Skeletal muscle tissue (tissue), 4 donors: ENCODE results near the gene RWDD3. TPM values are rescaled to one million over a fixed set of nuclear protein-coding genes. Genes with fewer than 3 reads are reported as not detected.

Experiments used
- H3K27ac ChIP-seq: one replicate; pipeline ENCODE4 v1.7.0; 2013; ENCODE audit warnings: mild to moderate bottlenecking, low read depth, low read length, inconsistent platforms
- H3K27me3 ChIP-seq, 3 donors: one replicate each; pipeline ENCODE4 v1.7.0; 2013; ENCODE audit warnings: low read length in 3 of 3; ENCODE audit not compliant: control insufficient read depth in 3 of 3, insufficient read depth in 3 of 3
- H3K36me3 ChIP-seq, 3 donors: one replicate each; pipeline ENCODE4 v1.7.0; 2013; ENCODE audit warnings: low read length in 3 of 3; ENCODE audit not compliant: control insufficient read depth in 3 of 3, insufficient read depth in 3 of 3
- H3K4me1 ChIP-seq, 3 donors: one replicate each; pipeline ENCODE4 v1.7.0; 2013; ENCODE audit warnings: low read length in 3 of 3, mild to moderate bottlenecking in 3 of 3; ENCODE audit not compliant: control insufficient read depth in 3 of 3, insufficient read depth in 3 of 3
- H3K4me3 ChIP-seq, 3 donors: one replicate each; pipeline ENCODE4 v1.7.0; 2013; ENCODE audit warnings: low read length in 3 of 3
- H3K9ac ChIP-seq, 3 donors: one replicate each; pipeline ENCODE4 v1.7.0; 2013; ENCODE audit warnings: low read length in 3 of 3, mild to moderate bottlenecking in 3 of 3, moderate library complexity in 2 of 3, low read depth in 1 of 3
- H3K9me3 ChIP-seq, 3 donors: one replicate each; pipeline ENCODE4 v1.7.0; 2013; ENCODE audit warnings: low read length in 3 of 3; ENCODE audit not compliant: control insufficient read depth in 3 of 3
- total RNA-seq: library from RNA; depleted of rRNA; stranded (reverse); fragments of >200 nt; gene quantifications from one replicate; pipeline ENCODE4 v1.2.3, GENCODE V29; 2014
- donor health status: Osteomylitis.

The RWDD3 gene
- total RNA-seq: 12.0 TPM

- H3K9ac ChIP-seq: peak within 1 kb of the TSS; percentile 82 to 93 (median 89)
- peaks cover 18 to 24% (median 22%) of the 10 kb centered on the region in 3 donors for H3K4me1 ChIP-seq
- peak within 1 kb of the TSS; percentile 82 for H3K27ac ChIP-seq
- H3K4me3 ChIP-seq: peak within 1 kb of the TSS; percentile 87 to 94 (median 88)
- H3K27me3 ChIP-seq: no peaks in the 10 kb centered on the region
- H3K36me3 ChIP-seq: no peaks in the 10 kb centered on the region
- H3K9me3 ChIP-seq: no peaks in the 10 kb centered on the region
These were observed at the start of gene RWDD3 for GRCh38 chr1:95233737-95234500. Gene RWDD3, plus strand, starts transcription at chr1:95234210. Its CDS starts 21 bp downstream, at chr1:95234231.

- Histone ChIP-seq H3K4me1 (no peaks in the 10 kb centered on the region), H3K36me3 (peaks cover 0 to 4% (median 0%) of the 10 kb centered on the region in 3 donors), H3K27me3 (no peaks in the 10 kb centered on the region), H3K27ac (no peak overlapping the region), H3K9ac (no peak overlapping the region), H3K9me3 (no peaks in the 10 kb centered on the region), H3K4me3 (no peak overlapping the region)
These were observed 47.9 kb upstream of the RWDD3 start for GRCh38 chr1:95186149-95186548.

- no peaks in the 10 kb centered on the region for H3K36me3 ChIP-seq
- H3K27me3 ChIP-seq: no peaks in the 10 kb centered on the region
- H3K4me3 ChIP-seq: no peak overlapping the region
- no peak overlapping the region for H3K27ac ChIP-seq
- H3K9me3 ChIP-seq: no peaks in the 10 kb centered on the region
- H3K9ac ChIP-seq: no peak overlapping the region
- peaks cover 5 to 19% (median 10%) of the 10 kb centered on the region in 3 donors for H3K4me1 ChIP-seq
These were observed 40.4 kb upstream of the RWDD3 start for GRCh38 chr1:95193591-95193990.

- H3K9me3 ChIP-seq: no peaks in the 10 kb centered on the region
- H3K9ac ChIP-seq: no peak overlapping the region
- no peaks in the 10 kb centered on the region for H3K36me3 ChIP-seq
- no peak overlapping the region for H3K4me3 ChIP-seq
- no peaks in the 10 kb centered on the region for H3K27me3 ChIP-seq
- peaks cover 5 to 20% (median 10%) of the 10 kb centered on the region in 3 donors for H3K4me1 ChIP-seq
- H3K27ac ChIP-seq: no peak overlapping the region
These were observed 39.0 kb upstream of the RWDD3 start for GRCh38 chr1:95195046-95195445.

- Histone ChIP-seq H3K4me1 (peaks cover 5 to 20% (median 10%) of the 10 kb centered on the region in 3 donors), H3K27me3 (no peaks in the 10 kb centered on the region), H3K4me3 (no peak overlapping the region), H3K9me3 (no peaks in the 10 kb centered on the region), H3K27ac (peak overlapping the region; percentile 49), H3K9ac (no peak overlapping the region), H3K36me3 (no peaks in the 10 kb centered on the region)
These were observed 38.0 kb upstream of the RWDD3 start for GRCh38 chr1:95196017-95196416.

GRCh38 chr1:95197616-95198252, 36.3 kb upstream of the RWDD3 start:
- H3K4me3 ChIP-seq: peak overlapping the region in 1 of 3 donors; percentile 12
- peak overlapping the region; percentile 36 for H3K27ac ChIP-seq
- H3K9ac ChIP-seq: no peak overlapping the region
- no peaks in the 10 kb centered on the region for H3K36me3 ChIP-seq
- H3K9me3 ChIP-seq: no peaks in the 10 kb centered on the region
- H3K4me1 ChIP-seq: peaks cover 5 to 20% (median 10%) of the 10 kb centered on the region in 3 donors
- H3K27me3 ChIP-seq: no peaks in the 10 kb centered on the region

GRCh38 chr1:95201905-95202304, 32.1 kb upstream of the RWDD3 start:
- Histone ChIP-seq H3K36me3 (no peaks in the 10 kb centered on the region), H3K9me3 (no peaks in the 10 kb centered on the region), H3K4me3 (no peak overlapping the region), H3K9ac (no peak overlapping the region), H3K27ac (no peak overlapping the region), H3K27me3 (no peaks in the 10 kb centered on the region), H3K4me1 (peaks cover 4 to 11% (median 5%) of the 10 kb centered on the region in 3 donors)

- no peak overlapping the region for H3K27ac ChIP-seq
- no peaks in the 10 kb centered on the region for H3K4me1 ChIP-seq
- H3K27me3 ChIP-seq: no peaks in the 10 kb centered on the region
- no peaks in the 10 kb centered on the region for H3K9me3 ChIP-seq
- H3K4me3 ChIP-seq: no peak overlapping the region
- no peak overlapping the region for H3K9ac ChIP-seq
- H3K36me3 ChIP-seq: no peaks in the 10 kb centered on the region
These were observed 30.0 kb upstream of the RWDD3 start for GRCh38 chr1:95203908-95204437.

GRCh38 chr1:95206514-95206913, 27.5 kb upstream of the RWDD3 start:
- Histone ChIP-seq H3K4me1 (no peaks in the 10 kb centered on the region), H3K9me3 (no peaks in the 10 kb centered on the region), H3K27me3 (no peaks in the 10 kb centered on the region), H3K27ac (no peak overlapping the region), H3K36me3 (no peaks in the 10 kb centered on the region), H3K4me3 (no peak overlapping the region), H3K9ac (no peak overlapping the region)
